Ascending aorta (tissue), 2 donors: ENCODE data around the gene DNAJC25. TPM values are rescaled to one million over a fixed set of nuclear protein-coding genes. Genes with fewer than 3 reads are reported as not detected.
"Not testable (repeated sequence)": the region's sequence is repeated elsewhere in the genome, so short reads cannot be mapped to it uniquely, and the experiment has no call there.

ENCODE experiments used
- DNase-seq, 2 donors: peaks; one replicate each; pipeline ENCODE4 v3.0.0-alpha.2; 2019; ENCODE audit warnings: low spot score in 2 of 2
- H3K27ac ChIP-seq, 2 donors: fragments of 200-600 bp; sonication (generic); one replicate each; pipeline ENCODE4 v1.5.1; 2016 to 2017; ENCODE audit warnings: mild to moderate bottlenecking in 1 of 2
- H3K27me3 ChIP-seq: fragments of 200-600 bp; sonication (generic); one replicate; pipeline ENCODE4 v1.5.1; 2017
- H3K36me3 ChIP-seq, 2 donors: fragments of 200-600 bp; sonication (generic); one replicate each; pipeline ENCODE4 v1.5.1; 2016
- H3K4me1 ChIP-seq, 2 donors: fragments of 200-600 bp; sonication (generic); one replicate each; pipeline ENCODE4 v1.5.1; 2016 to 2017; ENCODE audit warnings: mild to moderate bottlenecking in 1 of 2
- H3K4me3 ChIP-seq, 2 donors: fragments of 200-600 bp; sonication (generic); one replicate each; pipeline ENCODE4 v1.5.1; 2016 to 2017; ENCODE audit warnings: mild to moderate bottlenecking in 1 of 2
- H3K9me3 ChIP-seq, 2 donors: fragments of 200-600 bp; sonication (generic); one replicate each; pipeline ENCODE4 v1.5.1; 2016
- intact Hi-C: fragments of 100-400 bp; cut with DNase I; formaldehyde crosslinking; loops from one replicate; pipeline ENCODE4 v1.15.1; 2023
- total RNA-seq: library from RNA; depleted of rRNA; stranded (reverse); fragments of >200 nt; gene quantifications from one replicate; pipeline ENCODE4 v1.1.0, GENCODE V29; 2016
- TF ChIP-seq, protein P1 (sequence below), 3 experiments: fragments of 200-600 bp in 2 of 3; fragments of 450-650 bp in 1 of 3; sonication (generic) in 2 of 3; IDR thresholded peaks; one replicate each; pipeline ENCODE4 v1.5.1; 2016 to 2019; ENCODE audit warnings: antibody characterized with exemption in 3 of 3, mild to moderate bottlenecking in 1 of 3, moderate library complexity in 1 of 3

The DNAJC25 gene
- total RNA-seq, 1 donor from 2014 or later: 2.2 TPM

DNA sequence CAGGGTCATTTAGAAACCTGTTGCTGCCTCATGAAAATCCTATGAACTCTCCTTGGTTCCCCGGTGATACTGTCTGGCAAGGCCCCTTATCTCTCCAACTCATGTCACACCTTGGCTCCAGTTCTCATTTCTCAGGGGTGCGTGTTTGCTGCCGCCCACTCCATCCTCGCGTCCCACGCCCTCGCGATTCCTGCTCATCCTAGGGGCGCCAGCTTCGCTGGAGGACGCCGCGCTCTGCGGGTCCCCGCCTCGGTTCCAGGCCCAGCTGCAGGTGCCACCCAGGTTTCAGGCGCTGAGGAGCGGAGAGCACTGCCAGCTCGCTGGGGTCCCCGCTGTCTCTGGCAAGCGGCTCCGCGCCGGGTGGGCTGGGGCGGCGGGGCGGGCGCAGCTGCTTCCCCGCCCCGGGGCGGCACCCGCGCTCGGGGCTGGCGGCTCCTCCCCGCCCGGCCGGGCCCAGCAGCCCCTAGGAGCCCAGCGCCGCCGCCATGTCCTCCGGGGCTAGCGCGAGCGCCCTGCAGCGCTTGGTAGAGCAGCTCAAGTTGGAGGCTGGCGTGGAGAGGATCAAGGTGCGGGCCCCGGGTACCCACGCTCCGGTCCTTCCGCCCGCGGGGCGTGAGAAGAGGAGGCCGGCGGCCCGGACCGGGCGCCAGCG lies 30.1 kb downstream of the DNAJC25 start, which contains the start of gene GNG10:
Gene GNG10 (plus strand): TSS at position 456 of the 652 bp plus-strand sequence. CDS start 30 bp downstream, at position 486.
- Histone ChIP-seq H3K4me3 (peak within 1 kb of the TSS; percentile 90), H3K4me1 (peaks cover 0 to 6% of the 10 kb centered on the region in 2 donors), H3K27ac (peak within 1 kb of the TSS; percentile 75 to 79), H3K27me3 (no peaks in the 10 kb centered on the region), H3K36me3 (no peaks in the 10 kb centered on the region), H3K9me3 (no peaks in the 10 kb centered on the region)
- TF ChIP-seq, protein P1, sequence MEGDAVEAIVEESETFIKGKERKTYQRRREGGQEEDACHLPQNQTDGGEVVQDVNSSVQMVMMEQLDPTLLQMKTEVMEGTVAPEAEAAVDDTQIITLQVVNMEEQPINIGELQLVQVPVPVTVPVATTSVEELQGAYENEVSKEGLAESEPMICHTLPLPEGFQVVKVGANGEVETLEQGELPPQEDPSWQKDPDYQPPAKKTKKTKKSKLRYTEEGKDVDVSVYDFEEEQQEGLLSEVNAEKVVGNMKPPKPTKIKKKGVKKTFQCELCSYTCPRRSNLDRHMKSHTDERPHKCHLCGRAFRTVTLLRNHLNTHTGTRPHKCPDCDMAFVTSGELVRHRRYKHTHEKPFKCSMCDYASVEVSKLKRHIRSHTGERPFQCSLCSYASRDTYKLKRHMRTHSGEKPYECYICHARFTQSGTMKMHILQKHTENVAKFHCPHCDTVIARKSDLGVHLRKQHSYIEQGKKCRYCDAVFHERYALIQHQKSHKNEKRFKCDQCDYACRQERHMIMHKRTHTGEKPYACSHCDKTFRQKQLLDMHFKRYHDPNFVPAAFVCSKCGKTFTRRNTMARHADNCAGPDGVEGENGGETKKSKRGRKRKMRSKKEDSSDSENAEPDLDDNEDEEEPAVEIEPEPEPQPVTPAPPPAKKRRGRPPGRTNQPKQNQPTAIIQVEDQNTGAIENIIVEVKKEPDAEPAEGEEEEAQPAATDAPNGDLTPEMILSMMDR (IDR thresholded peaks at IDR 0.05): no peak
- DNase-seq: peak in 1 of 2 donors; percentile 73
- intact Hi-C loops: loop anchor here (2.0 kb wide), 1 partner anchor 62 kb away; the partner anchor contains the start of gene PTGR1

DNA sequence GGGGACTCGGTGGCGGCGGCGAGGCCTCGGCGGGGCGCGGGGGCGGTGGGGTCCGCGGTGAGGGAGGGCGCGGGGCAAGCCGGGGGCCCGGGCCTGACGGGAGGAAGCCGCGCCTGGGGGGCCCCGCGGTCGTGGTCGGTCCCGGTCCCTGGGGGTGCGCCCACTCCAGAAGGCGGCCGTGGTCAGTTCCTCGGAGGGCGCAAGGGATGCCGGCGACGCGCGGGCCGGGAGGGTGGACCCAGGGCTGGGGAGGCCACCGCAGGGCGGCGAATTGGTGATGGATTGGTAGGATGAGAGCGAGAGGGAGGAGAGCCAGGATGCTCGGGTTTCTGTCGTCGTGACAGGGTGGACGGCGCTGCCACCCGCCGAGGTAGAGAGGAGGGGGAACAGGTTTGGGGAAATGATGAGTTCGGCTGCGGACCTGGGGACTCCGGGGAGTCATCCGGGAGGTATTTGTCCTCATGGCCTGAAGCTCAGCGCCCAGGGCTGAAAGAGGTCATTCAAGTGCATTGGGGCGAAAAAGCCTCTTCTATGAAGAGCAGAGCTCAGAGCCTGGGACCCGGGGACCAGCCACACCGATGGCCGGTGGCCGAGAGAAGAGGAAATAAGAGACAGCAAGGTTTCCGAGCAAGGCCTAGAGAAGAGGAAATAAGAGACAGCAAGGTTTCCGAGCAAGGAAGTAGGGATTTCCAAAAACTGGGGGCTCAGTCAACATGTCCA lies 30.8 kb downstream of the DNAJC25 start:
- TF ChIP-seq, protein P1 (IDR thresholded peaks at IDR 0.05): no peak
- Histone ChIP-seq H3K4me1 (peaks cover 0 to 6% of the 10 kb centered on the region in 2 donors), H3K9me3 (no peaks in the 10 kb centered on the region), H3K27me3 (no peaks in the 10 kb centered on the region), H3K4me3 (peak overlapping the region; percentile 90), H3K27ac (peak overlapping the region; percentile 75 to 79), H3K36me3 (peaks cover 0 to under 1% of the 10 kb centered on the region in 2 donors)
- intact Hi-C loops: loop anchor here (2.0 kb wide), 1 partner anchor 63 kb away; the partner anchor contains the start of gene PTGR1
- DNase-seq: peak in 1 of 2 donors; percentile 67

DNA sequence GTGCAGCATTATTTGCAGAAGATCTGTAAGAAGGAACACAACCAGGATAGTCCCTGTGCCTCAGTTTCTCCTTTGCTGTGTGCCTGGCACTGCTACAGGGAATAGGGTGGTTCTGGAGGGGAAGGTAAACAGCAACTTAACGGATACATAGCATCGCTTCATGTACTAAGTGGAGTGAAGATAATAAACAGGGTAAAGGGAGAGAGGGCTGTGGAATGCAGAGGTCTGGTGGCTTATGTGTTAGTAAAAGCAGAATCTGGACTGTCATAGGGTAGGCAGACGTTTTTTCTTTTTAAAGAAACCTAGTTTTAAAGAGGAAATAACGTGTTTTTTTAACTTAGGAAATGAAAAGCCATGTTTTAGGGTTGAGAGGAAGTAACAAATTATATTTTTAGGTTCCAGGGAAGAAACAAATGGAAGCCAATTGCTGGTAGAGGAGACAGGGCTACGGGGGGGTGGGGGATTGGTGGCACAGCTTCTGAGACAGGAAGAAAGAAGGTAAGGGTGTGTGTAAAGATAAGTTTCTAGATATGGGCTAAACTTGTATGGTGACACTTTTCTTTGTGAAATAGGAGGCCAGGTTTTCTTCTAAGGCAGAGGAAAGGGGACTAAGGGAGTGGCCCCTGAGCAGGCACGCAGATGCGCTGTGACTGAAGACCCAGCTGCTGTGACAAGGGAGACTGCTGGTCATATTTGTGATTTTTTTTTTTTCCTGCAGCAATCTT lies 31.6 kb downstream of the DNAJC25 start:
- Histone ChIP-seq H3K27ac (peak overlapping the region in 1 of 2 donors; percentile 11), H3K27me3 (no peaks in the 10 kb centered on the region), H3K36me3 (peaks cover 0 to 6% of the 10 kb centered on the region in 2 donors), H3K4me3 (peak overlapping the region; percentile 90), H3K4me1 (peaks cover 0 to 6% of the 10 kb centered on the region in 2 donors), H3K9me3 (no peaks in the 10 kb centered on the region)
- no peak for DNase-seq
- intact Hi-C loops: no loop called here
- TF ChIP-seq, protein P1 (IDR thresholded peaks at IDR 0.05): no peak

DNA sequence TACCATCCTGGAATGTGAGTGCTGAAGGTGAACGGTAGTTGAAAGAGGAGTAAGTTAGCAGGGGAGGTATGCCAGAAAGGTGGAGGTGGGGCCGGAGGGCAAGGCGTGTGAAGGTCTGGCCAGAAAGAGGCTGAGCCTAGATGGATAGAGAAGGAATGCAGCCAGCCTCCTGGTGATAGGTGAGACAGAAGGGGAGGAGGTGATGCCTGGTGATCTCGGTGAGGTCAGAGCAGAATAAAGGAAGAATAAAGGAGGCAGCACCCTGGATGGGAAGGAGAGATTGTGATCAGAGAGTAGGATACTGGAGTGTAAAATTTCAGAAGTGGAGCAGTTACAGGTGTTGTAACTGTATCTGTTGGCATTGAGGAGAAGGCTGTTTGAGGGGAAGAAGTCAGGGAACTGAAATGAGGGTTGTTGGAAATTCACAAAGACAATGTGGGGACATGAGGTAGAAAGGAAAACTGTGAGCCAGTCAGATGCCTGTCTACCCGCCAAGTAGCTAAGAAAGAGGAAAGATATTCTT lies 32.2 kb downstream of the DNAJC25 start:
- no peak for DNase-seq
- H3K27me3 ChIP-seq: no peaks in the 10 kb centered on the region
- peaks cover 0 to 6% of the 10 kb centered on the region in 2 donors for H3K4me1 ChIP-seq
- no peaks in the 10 kb centered on the region for H3K9me3 ChIP-seq
- TF ChIP-seq, protein P1 (IDR thresholded peaks at IDR 0.05): no peak
- H3K4me3 ChIP-seq: peak overlapping the region in 1 of 2 donors; percentile 90
- intact Hi-C loops: no loop called here
- peaks cover 0 to 10% of the 10 kb centered on the region in 2 donors for H3K36me3 ChIP-seq
- H3K27ac ChIP-seq: no peak overlapping the region

DNA sequence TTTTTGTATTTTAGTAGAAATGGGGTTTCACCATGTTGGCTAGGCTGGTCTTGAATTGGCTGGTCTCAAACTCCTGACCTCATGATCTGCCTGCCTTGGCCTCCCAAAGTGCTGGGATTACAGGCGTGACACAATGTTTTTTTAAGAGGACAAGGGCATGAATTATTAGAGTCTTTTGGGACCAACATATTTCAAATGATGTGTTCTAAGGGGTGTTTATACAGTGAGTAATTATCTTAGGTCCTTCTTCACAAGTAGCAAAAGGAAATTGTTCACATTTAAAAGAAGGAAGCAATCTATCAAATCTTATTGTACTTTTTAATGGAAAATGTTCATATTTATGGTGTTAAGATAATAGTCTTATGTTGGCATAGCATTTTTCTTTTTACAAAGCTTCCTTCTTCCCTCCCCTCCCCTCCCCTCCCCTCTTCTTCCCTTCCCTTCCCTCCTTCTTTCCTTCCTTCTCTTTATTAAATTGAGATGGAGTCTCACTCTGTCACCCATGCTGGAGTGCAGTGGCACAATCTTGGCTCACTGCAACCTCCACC lies 37.0 kb downstream of the DNAJC25 start:
- DNase-seq: no peak
- no peak overlapping the region for H3K4me3 ChIP-seq
- TF ChIP-seq, protein P1 (IDR thresholded peaks at IDR 0.05): no peak
- H3K27me3 ChIP-seq: no peaks in the 10 kb centered on the region
- H3K27ac ChIP-seq: no peak overlapping the region
- intact Hi-C loops: no loop called here
- no peaks in the 10 kb centered on the region for H3K9me3 ChIP-seq
- H3K4me1 ChIP-seq: no peaks in the 10 kb centered on the region
- H3K36me3 ChIP-seq: peaks cover 3 to 26% of the 10 kb centered on the region in 2 donors

DNA sequence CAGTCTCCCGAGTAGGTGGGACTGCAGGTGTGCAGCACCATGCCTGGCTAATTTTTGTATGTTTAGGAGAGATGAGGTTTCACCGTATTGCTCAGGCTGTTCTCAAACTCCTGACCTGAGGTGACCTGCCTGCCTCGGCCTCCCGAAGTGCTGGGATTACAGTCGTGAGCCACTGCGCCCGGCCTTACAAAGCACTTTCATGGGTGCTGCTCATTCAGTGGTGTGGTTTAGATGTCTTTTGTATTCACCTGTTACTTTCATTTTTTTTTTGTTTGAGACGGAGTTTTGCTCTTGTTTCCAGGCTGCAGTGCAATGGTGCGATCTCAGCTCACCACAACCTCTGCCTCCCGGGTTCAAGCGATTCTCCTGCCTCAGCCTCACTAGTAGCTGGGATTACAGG lies 37.5 kb downstream of the DNAJC25 start:
- DNase-seq, intact Hi-C loops: not testable (repeated sequence)

More for the DNA sequence above, 37.5 kb downstream of the DNAJC25 start:
- not testable (repeated sequence) for H3K4me1 ChIP-seq, H3K9me3 ChIP-seq, H3K27me3 ChIP-seq, H3K4me3 ChIP-seq, H3K27ac ChIP-seq
- peaks cover 3 to 26% of the 10 kb centered on the region in 2 donors for H3K36me3 ChIP-seq
